T-helper 22 cell (primary cell): ENCODE data around the gene PRR19.

Experiments used
- DNase-seq: peaks from one replicate; pipeline ENCODE4 v3.0.0-alpha.2; 2020; ENCODE audit warnings: low read depth

The PRR19 gene

GRCh38 chr19:42295342-42295741 lies 6.6 kb upstream of the PRR19 start:
- no peak for DNase-seq

DNA sequence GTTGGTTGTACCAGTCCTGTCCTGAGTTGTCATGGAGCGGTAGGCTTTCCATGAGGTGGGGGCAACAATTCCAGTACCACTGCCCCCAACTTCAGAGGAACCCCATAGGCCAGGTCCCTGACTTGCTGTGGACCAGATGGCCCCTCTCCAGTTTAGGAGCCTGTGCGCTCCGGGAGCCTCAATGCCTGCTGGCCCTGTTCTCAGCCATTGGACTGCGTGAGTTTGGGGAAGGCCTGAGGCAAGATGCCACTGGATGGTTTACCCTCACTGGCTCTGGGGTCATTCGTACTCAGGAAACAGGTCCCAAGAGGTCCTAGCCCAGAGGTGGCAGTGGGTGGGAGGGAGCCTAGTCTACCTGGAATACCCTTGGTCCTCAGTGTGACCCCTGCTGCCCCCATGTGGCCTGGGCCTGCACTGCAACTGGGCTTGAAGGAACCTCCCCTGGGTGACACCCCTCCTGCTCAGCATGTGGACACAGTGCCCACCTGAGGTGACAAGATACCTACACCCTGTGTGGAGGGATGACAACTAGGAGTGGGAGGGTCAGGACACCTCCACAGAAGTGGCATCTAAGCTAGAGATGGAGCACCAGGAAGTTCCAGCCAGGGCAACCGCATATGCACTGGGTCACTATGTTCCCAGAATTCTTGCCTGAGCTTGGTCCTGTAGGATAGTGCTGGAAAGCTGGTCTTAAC lies 6.0 kb upstream of the PRR19 start:
- DNase-seq = peak; percentile 63

- DNase-seq = no peak
These were observed 4.9 kb upstream of the PRR19 start for GRCh38 chr19:42297039-42297438.

DNA sequence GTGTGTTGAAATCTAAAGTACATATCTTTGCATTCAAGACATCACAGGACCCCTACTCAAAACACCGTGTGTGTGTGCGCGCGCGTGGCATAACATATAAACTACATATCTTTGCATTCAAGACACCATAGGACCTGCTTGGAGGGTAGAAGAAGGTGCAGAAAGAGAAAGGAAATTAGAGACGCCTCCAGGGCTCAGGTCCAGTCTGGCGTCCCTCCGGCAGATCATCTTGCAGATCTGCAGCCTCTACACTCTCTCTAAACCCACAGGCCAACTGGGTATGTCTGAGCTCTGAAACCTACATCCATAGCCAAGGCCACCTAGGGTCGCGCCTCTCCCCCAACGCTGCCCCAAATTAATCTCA lies 1.2 kb downstream of the PRR19 start:
- DNase-seq = no peak

DNA sequence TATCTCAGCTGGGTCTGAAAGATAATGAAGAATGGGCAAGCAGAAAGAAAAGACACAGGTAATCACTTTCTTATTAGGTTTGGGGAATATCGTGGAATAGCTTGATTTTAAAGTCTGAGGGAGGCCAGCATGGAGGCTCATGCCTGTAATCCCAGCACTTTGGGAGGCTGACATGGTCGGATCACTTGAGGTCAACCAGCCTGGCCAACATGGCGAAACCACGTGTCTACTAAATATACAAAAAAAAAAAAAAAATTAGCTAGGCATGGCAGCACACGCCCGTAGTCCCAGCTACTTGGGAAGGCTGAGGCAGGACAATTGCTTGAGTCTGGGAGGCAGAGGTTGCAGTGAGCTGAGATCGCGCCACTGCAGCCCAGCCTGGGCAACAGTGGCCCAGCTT lies 1.9 kb downstream of the PRR19 start:
- no peak for DNase-seq

DNA sequence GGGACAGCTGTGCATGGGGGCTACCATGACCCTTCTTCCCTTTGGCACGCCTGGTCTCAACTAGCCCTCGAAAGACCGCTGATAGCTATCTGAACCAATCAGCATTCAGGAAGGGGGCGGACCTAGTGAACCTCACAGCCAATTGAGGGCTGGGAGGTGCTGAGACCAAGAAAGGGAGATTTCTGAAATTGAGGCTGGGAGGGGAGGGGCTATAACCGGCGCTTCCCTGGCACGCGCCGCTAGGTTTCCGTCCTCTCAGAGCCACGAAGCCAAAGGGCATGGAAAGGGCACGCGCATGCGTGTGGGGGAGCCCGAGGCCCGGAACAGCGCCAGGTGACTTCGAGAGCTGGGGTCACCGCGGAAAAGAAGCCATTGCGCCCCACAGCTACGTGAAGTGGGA lies 4.7 kb downstream of the PRR19 start:
- no peak for DNase-seq

- no peak for DNase-seq
These were observed 7.8 kb downstream of the PRR19 start for GRCh38 chr19:42309686-42310085.

GRCh38 chr19:42311657-42312056 lies 9.7 kb downstream of the PRR19 start:
- no peak for DNase-seq

DNA sequence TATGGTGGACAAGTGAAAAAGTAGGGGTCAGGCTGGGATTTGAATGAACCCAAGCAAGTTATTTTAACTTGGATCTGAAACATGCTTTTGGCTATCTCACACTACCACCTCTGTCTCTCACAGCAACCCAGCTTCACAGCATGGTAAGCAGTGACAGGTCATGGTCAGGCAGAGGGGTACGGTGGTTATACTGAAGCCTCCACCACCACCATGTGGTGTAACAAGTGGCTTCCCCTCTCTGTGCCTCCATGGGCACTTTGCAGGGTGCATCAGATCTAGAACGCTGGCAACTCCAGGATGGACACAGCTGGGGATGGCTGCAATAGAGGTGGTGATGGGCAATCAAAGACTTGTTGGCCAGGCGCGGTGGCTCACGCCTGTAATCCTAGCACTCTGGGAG lies 10.4 kb downstream of the PRR19 start:
- no peak for DNase-seq

- DNase-seq = no peak
These were observed 11.3 kb downstream of the PRR19 start, which contains the start of gene TMEM145 for GRCh38 chr19:42313096-42313839. TSS of gene TMEM145 (plus strand) at chr19:42313309. CDS start at chr19:42313377, 68 bp downstream.

GRCh38 chr19:42313840-42314755 lies 12.2 kb downstream of the PRR19 start:
- DNase-seq = no peak

DNA sequence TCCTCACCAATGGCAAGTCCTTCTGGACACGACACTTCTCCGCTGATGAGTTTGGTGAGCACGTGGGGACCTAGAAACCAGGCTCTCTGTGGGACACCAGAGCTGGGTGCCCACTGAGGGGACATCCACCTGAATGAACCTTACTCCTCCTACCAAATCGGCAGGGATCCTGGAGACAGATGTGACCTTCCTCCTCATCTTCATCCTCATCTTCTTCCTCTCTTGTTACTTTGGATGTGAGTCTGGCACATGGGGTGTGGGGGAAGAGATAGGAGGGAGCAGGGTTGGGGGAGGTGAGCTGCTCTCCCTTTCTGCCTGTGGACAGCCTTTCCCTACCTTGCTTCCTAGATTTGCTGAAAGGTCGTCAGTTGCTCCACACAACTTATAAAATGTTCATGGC lies 13.1 kb downstream of the PRR19 start:
- DNase-seq = no peak

GRCh38 chr19:42316223-42317211 lies 14.6 kb downstream of the PRR19 start:
- no peak for DNase-seq

- DNase-seq = no peak
These were observed 15.6 kb downstream of the PRR19 start for GRCh38 chr19:42317535-42317934.

DNA sequence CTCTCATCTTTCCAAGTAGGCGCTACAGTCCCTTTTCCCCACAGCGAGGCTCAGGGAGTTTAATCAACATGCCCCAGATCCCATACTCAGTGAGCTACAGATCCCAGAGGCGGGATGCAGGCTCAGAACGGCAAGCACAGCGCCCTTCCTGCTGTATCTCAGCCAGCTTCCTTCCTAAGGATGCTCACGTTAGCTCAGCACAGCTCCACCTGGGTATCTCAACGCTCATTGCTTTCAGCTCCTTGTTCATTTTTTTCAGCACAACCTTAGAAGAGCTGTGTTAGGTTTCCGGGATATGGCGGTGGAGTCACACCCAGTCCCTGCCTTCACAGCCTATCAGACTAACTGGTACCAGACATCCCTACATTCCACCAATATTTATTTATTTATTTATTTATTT lies 20.4 kb downstream of the PRR19 start:
- DNase-seq = no peak

GRCh38 chr19:42323473-42323851 lies 21.5 kb downstream of the PRR19 start:
- DNase-seq = no peak

DNA sequence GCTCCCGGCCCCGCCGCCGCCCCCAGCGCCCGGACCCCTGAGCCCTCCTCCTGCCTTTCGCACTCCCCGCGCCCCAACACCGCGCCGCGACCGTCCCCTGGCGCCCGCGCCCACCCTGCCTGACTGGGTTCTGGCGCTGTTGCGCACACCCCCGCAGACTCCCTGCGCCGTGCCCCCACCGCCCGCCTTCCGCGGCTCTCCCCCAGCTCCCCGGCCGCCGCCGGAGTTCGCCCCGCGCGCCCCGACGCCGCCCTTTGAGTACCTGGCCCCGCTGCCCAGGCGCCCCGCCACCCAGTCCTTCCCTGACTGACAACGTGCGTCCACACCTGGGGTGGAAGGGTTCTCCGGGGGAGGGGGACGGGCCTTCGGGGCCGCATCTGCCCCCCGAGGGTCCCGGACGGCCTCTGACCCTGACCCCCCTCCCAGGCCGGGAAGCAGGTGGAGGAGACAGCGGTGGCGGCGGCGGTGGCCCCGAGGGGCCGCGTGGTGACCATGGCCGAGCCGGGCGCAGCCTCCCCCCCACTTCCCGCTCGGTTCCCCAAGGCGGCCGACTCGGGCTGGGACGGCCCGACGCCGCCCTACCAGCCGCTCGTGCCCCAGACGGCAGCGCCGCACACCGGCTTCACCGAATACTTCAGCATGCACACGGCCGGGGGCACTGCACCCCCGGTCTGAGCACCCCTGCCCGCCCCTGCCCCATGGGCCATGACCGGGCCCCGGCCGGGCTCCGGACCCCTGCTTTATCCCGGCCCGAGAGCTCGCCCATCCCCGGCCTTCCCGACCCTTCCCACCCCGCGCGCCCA lies 22.1 kb downstream of the PRR19 start:
- no peak for DNase-seq

DNA sequence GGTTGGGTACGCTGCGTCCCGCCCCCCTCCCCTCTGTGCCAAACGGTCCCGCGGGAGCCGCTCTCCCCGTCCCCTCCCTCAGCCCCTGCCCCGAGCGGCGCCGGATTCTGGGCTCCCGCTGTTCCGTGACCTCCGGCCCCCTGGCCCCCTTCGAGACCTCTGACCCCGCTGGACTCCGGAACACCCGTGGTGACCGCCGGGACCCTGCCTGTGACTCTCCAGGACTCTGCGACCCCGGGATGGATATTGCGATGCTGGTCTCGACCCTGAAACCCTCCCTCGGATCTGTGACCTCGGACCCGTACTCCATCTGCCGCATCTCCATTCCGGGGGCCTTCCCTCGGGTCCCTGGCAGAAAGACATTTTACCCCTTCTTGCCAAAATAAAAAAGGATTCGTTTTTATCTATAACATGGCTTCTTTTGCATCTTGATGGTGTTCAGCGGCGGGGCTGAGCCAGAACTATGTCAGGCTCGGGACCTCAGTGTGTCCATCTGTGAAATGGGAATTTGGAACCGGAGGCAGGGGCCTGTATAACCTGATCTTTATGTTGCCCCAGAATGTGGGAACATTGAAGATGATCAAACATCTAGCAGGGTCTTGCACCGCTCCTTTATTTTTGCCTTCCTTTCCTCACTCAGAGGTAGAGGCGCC lies 22.8 kb downstream of the PRR19 start:
- no peak for DNase-seq

DNA sequence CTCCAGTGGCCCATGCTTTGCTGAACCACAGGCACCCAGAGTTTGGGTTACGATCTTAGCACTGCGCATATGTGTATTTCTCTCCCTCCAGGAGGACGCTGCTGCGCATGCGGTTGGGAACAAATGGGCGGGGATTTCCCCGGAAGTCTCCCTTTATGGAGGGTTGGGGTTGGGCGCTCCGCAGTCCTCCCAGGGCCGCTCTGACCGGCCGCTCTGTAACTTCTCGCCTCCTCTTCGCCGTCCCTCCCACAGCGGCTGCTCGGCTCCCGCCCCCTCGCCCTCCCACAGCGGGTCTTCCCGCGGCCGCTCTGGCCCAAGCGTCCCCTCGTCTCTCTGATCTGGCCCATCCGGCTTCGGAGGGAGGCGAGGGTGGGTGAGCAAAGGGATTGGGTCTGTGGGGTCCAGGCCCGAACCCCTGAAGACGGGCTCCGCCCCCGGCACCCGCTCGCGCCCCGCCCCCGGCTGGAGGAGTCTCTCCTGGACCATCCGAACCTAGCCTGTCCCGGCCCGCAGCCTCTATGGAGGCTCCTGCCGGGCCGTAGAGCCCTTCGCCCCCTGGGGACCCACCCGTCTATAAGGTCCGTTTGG lies 23.5 kb downstream of the PRR19 start, which contains the start of gene MEGF8:
TSS of gene MEGF8 (plus strand) at position 328 of the 588 bp plus-strand sequence. CDS start 609 bp downstream, outside the sequence.
- peak; percentile 94 for DNase-seq
